T-helper 1 cell treated with Interleukin-12 subunit alpha and Interleukin-12 subunit beta and Interleukin-4 antibody, amounts not matched to agents 30 μg/mL and 1 μg/mL, for 36 hours (primary cell): Measurements from ENCODE around the gene HERC4.
"Not testable (repeated sequence)": the region's sequence is repeated elsewhere in the genome, so short reads cannot be mapped to it uniquely, and the experiment has no call there.

Source experiments
- H3K27ac Mint-ChIP-seq: one replicate; pipeline ENCODE4 v1.8.0; 2021; ENCODE audit warnings: mild to moderate bottlenecking, mixed read lengths
- H3K27me3 Mint-ChIP-seq: one replicate; pipeline ENCODE4 v1.8.0; 2021; ENCODE audit warnings: low read depth, mixed read lengths
- H3K36me3 Mint-ChIP-seq: one replicate; pipeline ENCODE4 v1.8.0; 2021; ENCODE audit warnings: low read depth, mixed read lengths
- H3K4me1 Mint-ChIP-seq: one replicate; pipeline ENCODE4 v1.8.0; 2021; ENCODE audit warnings: low read depth, mixed read lengths
- H3K4me3 Mint-ChIP-seq: one replicate; pipeline ENCODE4 v1.8.0; 2021; ENCODE audit warnings: mild to moderate bottlenecking, moderate library complexity, mixed read lengths
- H3K9me3 Mint-ChIP-seq: one replicate; pipeline ENCODE4 v1.8.0; 2021; ENCODE audit warnings: mixed read lengths

Gene HERC4

GRCh38 chr10:67982603-67983002 is 92.5 kb downstream of the HERC4 start:
- not testable (repeated sequence) for H3K9me3 Mint-ChIP-seq, H3K27me3 Mint-ChIP-seq, H3K4me1 Mint-ChIP-seq, H3K4me3 Mint-ChIP-seq, H3K27ac Mint-ChIP-seq
- H3K36me3 Mint-ChIP-seq, result peaks cover 39% of the 10 kb centered on the region

GRCh38 chr10:67978749-67979148 is 96.3 kb downstream of the HERC4 start:
- Mint-ChIP-seq H3K4me3 (no peak overlapping the region), H3K9me3 (no peaks in the 10 kb centered on the region), H3K36me3 (peaks cover 45% of the 10 kb centered on the region), H3K27ac (no peak overlapping the region), H3K27me3 (no peaks in the 10 kb centered on the region), H3K4me1 (peaks cover 12% of the 10 kb centered on the region)

DNA sequence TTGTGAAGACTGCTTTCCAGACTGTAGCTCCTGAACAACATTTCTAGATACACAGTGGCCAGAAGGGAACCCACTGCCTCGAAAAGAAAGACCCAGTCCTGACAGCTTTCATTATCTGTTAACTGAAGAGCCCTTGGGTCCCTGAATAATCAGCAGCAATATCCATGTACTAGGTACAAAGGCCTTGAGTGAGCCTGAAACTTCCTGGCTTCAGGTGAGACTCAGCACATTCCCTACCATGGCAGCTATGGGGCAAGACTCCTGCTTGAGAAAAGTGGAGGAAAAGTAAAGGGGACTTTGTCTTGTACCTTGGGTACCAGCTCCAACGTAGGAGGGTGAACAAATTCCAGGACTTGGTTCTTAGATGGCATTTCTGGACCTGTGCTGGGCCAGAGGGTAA is 97.8 kb downstream of the HERC4 start:
- Mint-ChIP-seq H3K9me3 (no peaks in the 10 kb centered on the region), H3K36me3 (peaks cover 53% of the 10 kb centered on the region), H3K27ac (no peak overlapping the region), H3K4me3 (no peak overlapping the region), H3K27me3 (no peaks in the 10 kb centered on the region), H3K4me1 (peaks cover 12% of the 10 kb centered on the region)

DNA sequence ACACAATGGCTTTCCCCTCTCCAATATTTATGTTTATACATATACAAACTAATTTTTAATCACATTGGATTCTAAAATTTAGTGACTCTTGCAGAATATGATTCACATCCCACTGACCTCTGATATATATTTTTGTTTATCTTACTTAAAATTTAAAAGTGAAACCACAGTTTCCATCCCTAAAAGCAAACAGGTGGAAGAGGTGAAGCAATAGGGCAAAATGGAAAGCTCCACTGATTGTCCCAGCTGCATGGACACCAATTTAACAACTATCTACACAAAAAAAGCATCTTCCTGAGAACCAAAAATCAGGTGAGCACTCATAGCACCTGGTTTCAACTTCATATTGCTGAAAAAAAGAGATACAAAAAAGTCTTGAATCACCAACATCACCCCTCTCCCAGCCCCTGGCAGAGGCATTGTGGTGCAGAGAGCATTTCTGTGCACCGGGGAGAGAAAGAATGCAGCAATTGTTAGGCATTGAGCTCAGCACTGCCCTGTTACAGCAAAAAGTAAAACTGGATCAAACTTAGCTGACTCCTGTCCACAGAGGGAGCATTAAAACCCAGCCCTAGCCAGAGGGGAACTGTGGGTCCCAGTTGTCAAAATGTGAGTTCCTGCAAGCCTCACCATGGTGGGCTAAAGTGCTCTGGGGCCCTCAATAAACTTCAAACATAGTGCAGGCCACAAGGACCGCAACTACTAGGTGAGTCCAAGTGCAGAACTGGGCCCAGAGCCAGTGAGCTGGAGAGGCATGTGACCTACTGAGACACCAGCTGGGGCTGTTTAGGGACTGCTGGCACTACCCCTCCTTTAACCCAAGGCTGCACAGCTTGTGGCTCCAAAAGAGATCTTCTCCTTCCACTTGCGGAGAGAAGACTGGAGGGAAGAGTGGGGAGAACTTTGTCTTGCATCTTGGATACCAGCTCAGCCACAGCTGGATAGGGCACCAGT is 98.5 kb downstream of the HERC4 start:
- Mint-ChIP-seq H3K27me3 (no peaks in the 10 kb centered on the region), H3K36me3 (peaks cover 51% of the 10 kb centered on the region), H3K9me3 (peaks cover 4% of the 10 kb centered on the region), H3K27ac (no peak overlapping the region), H3K4me3 (no peak overlapping the region), H3K4me1 (peaks cover 12% of the 10 kb centered on the region)

DNA sequence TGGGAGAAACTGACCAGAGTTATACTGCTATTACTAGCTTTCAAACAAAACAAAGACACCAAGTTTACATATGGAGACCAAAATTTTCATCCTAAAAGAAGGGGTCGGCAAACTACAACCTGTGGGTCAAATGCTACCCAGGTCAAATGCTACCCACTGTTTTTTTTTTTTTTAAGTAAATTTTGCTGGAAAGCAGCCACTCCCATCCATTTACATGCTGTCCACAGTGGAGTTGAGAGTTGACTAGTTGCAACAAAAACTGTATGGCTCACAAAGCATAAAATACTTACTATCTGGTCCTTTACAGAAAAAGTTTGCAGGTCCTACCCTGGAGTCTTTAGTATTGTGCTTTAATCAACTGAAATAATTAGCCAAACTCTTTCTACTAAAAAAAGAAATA is 99.2 kb downstream of the HERC4 start:
- H3K27ac Mint-ChIP-seq, result no peak overlapping the region
- peaks cover 10% of the 10 kb centered on the region for H3K4me1 Mint-ChIP-seq
- H3K9me3 Mint-ChIP-seq, result peaks cover 7% of the 10 kb centered on the region
- H3K36me3 Mint-ChIP-seq, result peaks cover 51% of the 10 kb centered on the region
- H3K27me3 Mint-ChIP-seq, result no peaks in the 10 kb centered on the region
- no peak overlapping the region for H3K4me3 Mint-ChIP-seq

- Mint-ChIP-seq H3K27ac (no peak overlapping the region), H3K27me3 (no peaks in the 10 kb centered on the region), H3K4me1 (peaks cover 1% of the 10 kb centered on the region), H3K36me3 (peaks cover 56% of the 10 kb centered on the region), H3K9me3 (peaks cover 13% of the 10 kb centered on the region), H3K4me3 (no peak overlapping the region)
Observed at GRCh38 chr10:67971311-67971710, 103.8 kb downstream of the HERC4 start.

GRCh38 chr10:67969875-67970274 is 105.2 kb downstream of the HERC4 start:
- no peak overlapping the region for H3K27ac Mint-ChIP-seq
- H3K4me3 Mint-ChIP-seq, result no peak overlapping the region
- no peaks in the 10 kb centered on the region for H3K4me1 Mint-ChIP-seq
- peaks cover 57% of the 10 kb centered on the region for H3K36me3 Mint-ChIP-seq
- H3K27me3 Mint-ChIP-seq, result no peaks in the 10 kb centered on the region
- H3K9me3 Mint-ChIP-seq, result peaks cover 13% of the 10 kb centered on the region

GRCh38 chr10:67966035-67966434 is 109.0 kb downstream of the HERC4 start:
- H3K4me3 Mint-ChIP-seq, H3K4me1 Mint-ChIP-seq, H3K9me3 Mint-ChIP-seq, H3K27ac Mint-ChIP-seq, H3K27me3 Mint-ChIP-seq: not testable (repeated sequence)
- H3K36me3 Mint-ChIP-seq, result peaks cover 47% of the 10 kb centered on the region

DNA sequence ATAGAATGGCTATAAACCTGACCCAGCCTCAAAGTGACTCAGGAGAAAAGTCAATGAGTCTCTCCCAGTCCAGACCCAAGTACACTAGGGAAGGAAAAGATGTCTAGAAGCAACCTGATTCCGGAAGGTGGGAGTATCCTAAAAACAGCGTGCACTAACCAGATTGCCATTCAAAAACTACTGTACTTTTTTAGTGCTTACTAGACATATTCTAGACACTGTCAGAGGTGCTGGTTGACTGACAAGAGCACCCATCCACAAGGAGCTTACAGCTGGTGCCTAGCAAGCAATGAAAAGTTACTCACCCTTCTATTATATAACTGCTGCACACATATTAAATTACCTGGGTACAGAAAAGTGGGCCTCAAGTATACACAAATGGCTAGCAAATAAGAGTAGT is 109.6 kb downstream of the HERC4 start:
- Mint-ChIP-seq H3K9me3 (peaks cover 2% of the 10 kb centered on the region), H3K36me3 (peaks cover 45% of the 10 kb centered on the region), H3K27me3 (no peaks in the 10 kb centered on the region), H3K27ac (no peak overlapping the region), H3K4me1 (no peaks in the 10 kb centered on the region), H3K4me3 (no peak overlapping the region)

DNA sequence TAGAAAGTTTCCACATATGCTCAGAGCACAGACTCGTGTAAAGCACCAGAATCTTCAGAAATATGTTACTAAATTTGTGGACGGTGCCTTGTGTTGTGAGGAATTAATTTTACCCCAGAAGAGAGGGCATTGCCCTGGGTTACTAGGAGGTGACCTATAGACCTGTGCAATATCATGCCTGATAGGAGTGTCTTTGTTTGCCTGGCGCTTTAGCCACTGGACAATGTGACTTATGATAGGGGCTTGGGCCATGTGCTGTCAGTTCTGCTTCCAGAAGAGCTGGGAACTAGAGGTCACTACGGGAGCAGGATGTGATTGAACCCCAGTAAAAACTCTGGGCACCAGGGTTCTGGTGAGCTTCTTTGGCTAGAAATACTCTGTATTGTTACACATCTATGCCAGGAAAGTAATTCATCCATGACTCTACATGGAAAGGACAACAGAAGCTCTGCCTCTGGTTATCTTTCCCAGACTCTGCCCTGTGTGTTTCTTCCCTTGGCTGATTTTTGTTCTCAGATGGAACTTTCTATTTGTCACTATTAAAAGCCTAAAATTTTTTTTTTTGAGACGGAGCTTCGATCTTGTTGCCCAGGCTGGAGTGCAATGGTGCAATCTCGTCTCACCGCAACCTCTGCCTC is 115.1 kb downstream of the HERC4 start:
- Mint-ChIP-seq H3K9me3 (no peaks in the 10 kb centered on the region), H3K27me3 (no peaks in the 10 kb centered on the region), H3K36me3 (peaks cover 19% of the 10 kb centered on the region), H3K27ac (no peak overlapping the region), H3K4me1 (no peaks in the 10 kb centered on the region), H3K4me3 (no peak overlapping the region)

- Mint-ChIP-seq H3K36me3 (peaks cover 24% of the 10 kb centered on the region), H3K27ac (no peak overlapping the region)
Observed at GRCh38 chr10:67955614-67956013, 119.5 kb downstream of the HERC4 start.

GRCh38 chr10:67943917-67944316 is 131.2 kb downstream of the HERC4 start:
- Mint-ChIP-seq H3K4me1 (no peaks in the 10 kb centered on the region), H3K36me3 (peaks cover 43% of the 10 kb centered on the region), H3K4me3 (no peak overlapping the region), H3K9me3 (peaks cover 10% of the 10 kb centered on the region), H3K27ac (no peak overlapping the region), H3K27me3 (no peaks in the 10 kb centered on the region)

More at GRCh38 chr10:67955614-67956013, 119.5 kb downstream of the HERC4 start:
- H3K4me3 Mint-ChIP-seq, result no peak overlapping the region
- no peaks in the 10 kb centered on the region for H3K4me1 Mint-ChIP-seq
- no peaks in the 10 kb centered on the region for H3K9me3 Mint-ChIP-seq
- H3K27me3 Mint-ChIP-seq, result no peaks in the 10 kb centered on the region

- no peak overlapping the region for H3K27ac Mint-ChIP-seq
- H3K36me3 Mint-ChIP-seq, result peaks cover 28% of the 10 kb centered on the region
- no peaks in the 10 kb centered on the region for H3K4me1 Mint-ChIP-seq
- no peaks in the 10 kb centered on the region for H3K9me3 Mint-ChIP-seq
- H3K4me3 Mint-ChIP-seq, result no peak overlapping the region
- H3K27me3 Mint-ChIP-seq, result no peaks in the 10 kb centered on the region
Observed at GRCh38 chr10:67936416-67936815, 138.7 kb downstream of the HERC4 start.

DNA sequence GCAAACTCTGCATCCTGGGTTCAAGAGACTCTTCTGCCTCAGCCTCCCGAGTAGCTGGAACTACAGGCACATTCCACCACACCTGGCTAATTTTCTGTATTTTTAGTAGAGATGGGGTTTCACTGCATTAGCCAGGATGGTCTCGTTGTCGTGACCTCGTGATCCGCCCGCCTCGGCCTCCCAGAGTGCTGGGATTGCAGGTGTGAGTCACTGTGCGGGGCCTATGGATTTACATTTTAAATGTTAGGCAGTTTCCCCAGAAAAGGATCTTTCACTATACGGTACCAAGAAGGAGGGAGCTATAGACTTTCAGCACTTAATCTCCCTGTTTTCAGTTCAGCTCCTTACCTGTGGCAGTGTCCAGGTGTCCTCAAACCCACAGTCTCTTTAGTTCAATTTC is 139.9 kb downstream of the HERC4 start:
- Mint-ChIP-seq H3K36me3 (peaks cover 34% of the 10 kb centered on the region), H3K9me3 (no peaks in the 10 kb centered on the region), H3K27me3 (no peaks in the 10 kb centered on the region), H3K27ac (no peak overlapping the region), H3K4me3 (no peak overlapping the region), H3K4me1 (no peaks in the 10 kb centered on the region)

DNA sequence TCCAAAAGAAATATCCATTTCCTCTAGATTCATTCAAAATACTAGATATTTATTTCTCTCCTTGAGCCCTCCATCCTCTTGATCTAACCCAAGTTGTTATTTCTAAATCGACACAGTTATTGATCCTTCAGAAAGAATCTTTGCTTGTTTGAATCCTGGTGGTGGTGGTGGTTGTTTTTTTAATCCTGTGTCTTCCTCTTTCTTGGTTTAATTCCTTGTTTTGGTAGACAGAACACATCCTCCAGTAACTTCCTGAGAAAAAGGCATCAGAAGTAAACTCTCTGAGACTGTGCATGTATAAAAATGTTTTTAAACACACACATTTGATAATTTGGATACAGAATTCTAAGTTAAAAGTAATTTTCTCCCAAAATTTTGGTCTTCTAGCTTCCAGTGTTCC is 140.7 kb downstream of the HERC4 start:
- H3K27me3 Mint-ChIP-seq, result no peaks in the 10 kb centered on the region
- no peaks in the 10 kb centered on the region for H3K9me3 Mint-ChIP-seq
- H3K36me3 Mint-ChIP-seq, result peaks cover 33% of the 10 kb centered on the region
- H3K27ac Mint-ChIP-seq, result no peak overlapping the region
- no peaks in the 10 kb centered on the region for H3K4me1 Mint-ChIP-seq
- H3K4me3 Mint-ChIP-seq, result no peak overlapping the region
